Panc1 (cell line): ENCODE results near the gene RABGGTA.

Experiments
- POLR2AphosphoS5 ChIP-seq: IDR thresholded peaks from 2 replicates; pipeline ENCODE4 v1.6.1; 2012; ENCODE audit warnings: mild to moderate bottlenecking, low read depth, low read length, moderate library complexity
- SIN3A ChIP-seq: IDR thresholded peaks from 2 replicates; pipeline ENCODE4 v1.6.1; 2012; ENCODE audit warnings: low read depth, mild to moderate bottlenecking, low read length, moderate library complexity, borderline replicate concordance; ENCODE audit not compliant: insufficient read depth
- TF ChIP-seq, protein P1 (sequence below): fragments of 450-650 bp; IDR thresholded peaks from 2 replicates; pipeline ENCODE4 v1.5.1; 2017; ENCODE audit warnings: mild to moderate bottlenecking

DNA sequence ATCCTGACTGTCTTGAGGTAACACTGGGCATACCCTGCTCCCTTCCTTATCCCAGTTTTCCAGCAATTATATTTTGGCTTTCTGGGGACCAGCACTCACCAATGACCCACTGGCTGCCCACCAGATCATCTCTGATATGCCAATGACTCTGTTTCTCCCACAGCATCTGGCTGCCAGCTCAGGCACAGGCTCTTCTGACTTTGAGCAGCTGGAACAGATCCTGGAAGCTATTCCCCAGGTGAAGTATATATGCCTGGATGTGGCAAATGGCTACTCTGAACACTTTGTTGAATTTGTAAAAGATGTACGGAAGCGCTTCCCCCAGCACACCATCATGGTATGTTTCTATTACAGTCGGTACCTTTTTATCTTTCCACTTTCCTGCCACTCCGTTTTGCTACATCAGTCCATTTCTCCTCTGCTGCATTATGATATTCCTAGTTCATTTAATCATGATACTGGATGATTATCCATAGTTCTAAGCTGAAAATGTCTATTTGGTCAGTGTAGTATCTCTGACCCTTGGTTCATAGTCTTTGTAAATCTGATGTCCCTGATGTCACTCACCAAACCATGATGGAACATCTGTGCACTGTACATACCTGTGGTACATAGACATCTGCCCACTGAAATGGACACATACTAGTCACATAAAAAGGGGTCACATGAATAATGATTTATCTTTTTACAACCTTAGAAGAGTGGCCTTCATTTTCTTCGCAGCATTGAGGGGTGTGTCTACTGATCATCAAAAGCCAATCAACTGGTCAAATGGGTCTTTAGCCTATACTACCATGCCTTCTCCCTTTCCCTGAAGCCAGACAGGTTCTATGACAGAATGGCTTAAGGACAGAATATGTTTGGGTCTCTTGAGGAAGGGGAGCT lies 35.4 kb downstream of the RABGGTA start:
- TF ChIP-seq POLR2AphosphoS5 (no peak; the same call in 1 of the 2 replicates), SIN3A (no peak)
- TF ChIP-seq, protein P1, sequence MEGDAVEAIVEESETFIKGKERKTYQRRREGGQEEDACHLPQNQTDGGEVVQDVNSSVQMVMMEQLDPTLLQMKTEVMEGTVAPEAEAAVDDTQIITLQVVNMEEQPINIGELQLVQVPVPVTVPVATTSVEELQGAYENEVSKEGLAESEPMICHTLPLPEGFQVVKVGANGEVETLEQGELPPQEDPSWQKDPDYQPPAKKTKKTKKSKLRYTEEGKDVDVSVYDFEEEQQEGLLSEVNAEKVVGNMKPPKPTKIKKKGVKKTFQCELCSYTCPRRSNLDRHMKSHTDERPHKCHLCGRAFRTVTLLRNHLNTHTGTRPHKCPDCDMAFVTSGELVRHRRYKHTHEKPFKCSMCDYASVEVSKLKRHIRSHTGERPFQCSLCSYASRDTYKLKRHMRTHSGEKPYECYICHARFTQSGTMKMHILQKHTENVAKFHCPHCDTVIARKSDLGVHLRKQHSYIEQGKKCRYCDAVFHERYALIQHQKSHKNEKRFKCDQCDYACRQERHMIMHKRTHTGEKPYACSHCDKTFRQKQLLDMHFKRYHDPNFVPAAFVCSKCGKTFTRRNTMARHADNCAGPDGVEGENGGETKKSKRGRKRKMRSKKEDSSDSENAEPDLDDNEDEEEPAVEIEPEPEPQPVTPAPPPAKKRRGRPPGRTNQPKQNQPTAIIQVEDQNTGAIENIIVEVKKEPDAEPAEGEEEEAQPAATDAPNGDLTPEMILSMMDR, result no peak
